ENCODE data around the gene HYI.

HYI gene

GRCh38 chr1:43450251-43450941, 3.3 kb downstream of the HYI start:
- TF ChIP-seq REST (IDR thresholded peaks at IDR 0.05; ENCODE audit: low read depth): no peak
- no peak for TF ChIP-seq TEAD4 (IDR thresholded peaks at IDR 0.05)
- TF ChIP-seq YY1 (IDR thresholded peaks at IDR 0.05; ENCODE audit: low read depth): no peak
- TF ChIP-seq CEBPB (IDR thresholded peaks at IDR 0.05): no peak
- TF ChIP-seq FOXM1 (IDR thresholded peaks at IDR 0.05; ENCODE audit: borderline replicate concordance, low read depth): no peak
- TF ChIP-seq EP300 (IDR thresholded peaks at IDR 0.05; ENCODE audit: borderline replicate concordance): no peak
- TF ChIP-seq, protein P1, sequence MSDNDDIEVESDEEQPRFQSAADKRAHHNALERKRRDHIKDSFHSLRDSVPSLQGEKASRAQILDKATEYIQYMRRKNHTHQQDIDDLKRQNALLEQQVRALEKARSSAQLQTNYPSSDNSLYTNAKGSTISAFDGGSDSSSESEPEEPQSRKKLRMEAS (IDR thresholded peaks at IDR 0.05): no peak

DNA sequence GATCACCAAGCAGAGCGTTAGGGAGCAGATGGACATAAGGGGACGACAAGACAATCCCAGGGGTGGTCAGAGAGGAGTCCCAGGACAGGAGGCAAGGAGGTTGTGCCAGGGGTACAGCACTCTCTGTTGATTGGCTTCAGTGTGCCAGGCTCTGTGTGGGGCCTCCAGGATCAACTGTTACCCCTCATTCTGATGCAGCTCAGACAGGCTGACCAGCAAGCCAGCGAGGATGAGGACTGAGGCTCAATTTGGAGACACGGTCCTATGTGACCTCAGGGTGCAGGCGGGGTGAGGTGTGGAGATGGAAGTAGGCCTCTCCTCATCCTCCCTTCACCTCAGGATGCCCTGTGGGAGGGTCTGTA, 4.0 kb downstream of the HYI start:
- TF ChIP-seq YY1 (IDR thresholded peaks at IDR 0.05; ENCODE audit: low read depth) (no peak), REST (IDR thresholded peaks at IDR 0.05; ENCODE audit: low read depth) (no peak), EGR1 (IDR thresholded peaks at IDR 0.05) (no peak), NFIC (IDR thresholded peaks at IDR 0.05) (no peak), EP300 (IDR thresholded peaks at IDR 0.05; ENCODE audit: borderline replicate concordance) (no peak)

DNA sequence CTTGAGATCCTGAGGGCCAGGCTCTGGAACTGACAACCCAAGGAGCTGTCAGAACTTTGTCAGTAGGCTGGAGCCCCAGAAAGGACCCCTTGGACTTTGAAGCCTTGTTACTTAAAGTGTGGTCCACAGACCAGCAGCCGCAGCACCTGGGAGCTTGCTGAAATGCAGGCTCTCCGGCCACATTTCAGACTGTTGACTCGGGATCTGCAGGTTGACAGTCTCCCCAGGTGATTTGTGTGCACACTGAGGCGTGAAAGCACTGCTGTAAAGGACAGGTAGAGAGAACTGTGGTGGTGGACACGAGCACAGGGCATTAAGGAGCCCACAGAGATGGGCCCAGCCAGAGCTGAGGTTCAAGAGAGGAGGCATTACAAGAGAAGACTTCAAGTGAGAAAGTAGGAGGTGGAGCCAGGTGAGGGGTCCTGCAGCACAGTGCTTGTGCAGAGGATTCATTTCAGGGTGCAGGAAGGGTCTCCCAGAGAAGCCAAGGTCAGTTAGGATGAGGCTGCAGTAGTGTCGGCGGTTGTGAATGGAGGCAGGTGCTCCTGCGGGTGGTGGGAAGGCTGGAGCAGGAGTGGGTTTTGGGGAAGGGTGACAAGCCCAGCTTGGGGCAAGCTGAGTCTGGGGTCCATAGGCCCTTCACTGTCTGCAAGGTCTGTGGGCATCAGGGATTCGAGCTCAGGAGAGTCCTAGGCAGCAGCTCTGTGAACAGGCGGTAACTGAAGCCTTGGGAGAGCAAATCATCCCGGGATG, 4.6 kb downstream of the HYI start:
- TF ChIP-seq TCF12 (IDR thresholded peaks at IDR 0.05; ENCODE audit: low read depth) (no peak), TAF1 (IDR thresholded peaks at IDR 0.05; ENCODE audit: low read depth) (no peak), TEAD4 (IDR thresholded peaks at IDR 0.05) (no peak), NFIC (IDR thresholded peaks at IDR 0.05) (no peak), CEBPB (IDR thresholded peaks at IDR 0.05) (no peak), ZBTB7A (IDR thresholded peaks at IDR 0.05; ENCODE audit: low read depth) (no peak), YY1 (IDR thresholded peaks at IDR 0.05; ENCODE audit: low read depth) (no peak), REST (IDR thresholded peaks at IDR 0.05; ENCODE audit: low read depth) (no peak), CREB1 (IDR thresholded peaks at IDR 0.05; ENCODE audit: low read depth) (no peak), EGR1 (IDR thresholded peaks at IDR 0.05) (no peak), RAD21 (IDR thresholded peaks at IDR 0.05; ENCODE audit: low read depth) (no peak), EP300 (IDR thresholded peaks at IDR 0.05; ENCODE audit: borderline replicate concordance) (no peak), FOXM1 (IDR thresholded peaks at IDR 0.05; ENCODE audit: borderline replicate concordance, low read depth) (no peak)
- TF ChIP-seq, protein P2, sequence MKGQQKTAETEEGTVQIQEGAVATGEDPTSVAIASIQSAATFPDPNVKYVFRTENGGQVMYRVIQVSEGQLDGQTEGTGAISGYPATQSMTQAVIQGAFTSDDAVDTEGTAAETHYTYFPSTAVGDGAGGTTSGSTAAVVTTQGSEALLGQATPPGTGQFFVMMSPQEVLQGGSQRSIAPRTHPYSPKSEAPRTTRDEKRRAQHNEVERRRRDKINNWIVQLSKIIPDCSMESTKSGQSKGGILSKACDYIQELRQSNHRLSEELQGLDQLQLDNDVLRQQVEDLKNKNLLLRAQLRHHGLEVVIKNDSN (IDR thresholded peaks at IDR 0.05): no peak
- TF ChIP-seq, protein P1 (IDR thresholded peaks at IDR 0.05): no peak

- TF ChIP-seq YY1 (IDR thresholded peaks at IDR 0.05; ENCODE audit: low read depth): no peak
- TF ChIP-seq RAD21 (IDR thresholded peaks at IDR 0.05; ENCODE audit: low read depth): no peak
- no peak for TF ChIP-seq TAF1 (IDR thresholded peaks at IDR 0.05; ENCODE audit: low read depth)
Measured at GRCh38 chr1:43447891-43448708, 5.6 kb downstream of the HYI start.

Measured in Ishikawa (cell line).